Endothelial cell of umbilical vein (primary cell): ENCODE measurements around the gene MKLN1. TPM values are rescaled to one million over a fixed set of nuclear protein-coding genes. Genes with fewer than 3 reads are reported as not detected.

Source experiments
- BruUV-seq: library from RNA; stranded (reverse); fragments of 400-500 nt; replicated peaks from 2 replicates; lab custom pipeline; 2021; lab: Mats Ljungman, UMichigan
- CTCF ChIA-PET: fragments of 300-600, 350-600 bp; sonication (Branson Sonifier 250); formaldehyde crosslinking; loops from one replicate; lab custom pipeline; 2021; ENCODE audit warnings: antibody characterized with exemption, inconsistent platforms; lab: Charles Lee
- POLR2A ChIA-PET: fragments of 300-600, 350-600 bp; sonication (Branson Sonifier 250); formaldehyde crosslinking; loops from one replicate; lab custom pipeline; 2021; ENCODE audit warnings: antibody characterized with exemption, inconsistent platforms; lab: Charles Lee
- DNase-seq: peaks from one replicate; pipeline ENCODE4 v3.0.0-alpha.2; 2011; ENCODE audit warnings: low read depth, low spot score
- FAIRE-seq: peaks from 2 replicates; lab custom pipeline; 2011; peaks lifted over from hg19 to GRCh38; lab: Jason Lieb, UNC
- H2AFZ ChIP-seq: 2 replicates; pipeline ENCODE4 v1.6.0; 2012; ENCODE audit warnings: low read depth, low read length, control low read depth, inconsistent platforms
- H3K27ac ChIP-seq: 2 replicates; pipeline ENCODE4 v1.5.1; 2011; ENCODE audit warnings: low read depth, mild to moderate bottlenecking, control low read depth, low read length, moderate library complexity; ENCODE audit not compliant: insufficient read depth
- H3K27me3 ChIP-seq, 2 experiments: 2 replicates each; pipeline versions ENCODE4 v1.6.0 to v1.6.1; 2011; ENCODE audit warnings: low read length in 2 of 2, mixed read lengths in 1 of 2; ENCODE audit not compliant: control insufficient read depth in 2 of 2, insufficient read depth in 2 of 2
- H3K36me3 ChIP-seq, 2 experiments: 2 replicates in 1 of 2; 3 replicates in 1 of 2; pipeline ENCODE4 v1.5.1; 2011; ENCODE audit warnings: low read length in 2 of 2, mild to moderate bottlenecking in 1 of 2, moderate library complexity in 1 of 2; ENCODE audit not compliant: control insufficient read depth in 2 of 2, insufficient read depth in 2 of 2; ENCODE audit errors: extremely low read depth in 1 of 2
- H3K4me1 ChIP-seq: 3 replicates; pipeline ENCODE4 v1.5.1; 2011; ENCODE audit warnings: mild to moderate bottlenecking, low read length; ENCODE audit not compliant: control insufficient read depth, insufficient read depth; ENCODE audit errors: extremely low read depth
- H3K4me2 ChIP-seq: 2 replicates; pipeline ENCODE4 v1.6.1; 2011; ENCODE audit warnings: low read length, control low read depth, mixed read lengths; ENCODE audit not compliant: insufficient read depth
- H3K4me3 ChIP-seq, 3 experiments: fragments of 200-600 bp in 1 of 3; sonication (generic), shearing (Covaris generic) in 1 of 3; replicated peaks in 1 of 3; 2 replicates each; pipeline ENCODE4 v1.5.1; 2011 to 2016; ENCODE audit warnings: control low read depth in 3 of 3, low read length in 3 of 3, mild to moderate bottlenecking in 2 of 3, inconsistent platforms in 1 of 3, low read depth in 1 of 3, moderate library complexity in 1 of 3; ENCODE audit not compliant: insufficient read depth in 1 of 3
- H3K79me2 ChIP-seq: 2 replicates; pipeline ENCODE4 v1.6.0; 2012; ENCODE audit warnings: low read length, inconsistent platforms; ENCODE audit not compliant: control insufficient read depth, insufficient read depth
- H3K9ac ChIP-seq: replicated peaks from 2 replicates; pipeline ENCODE3; 2011; ENCODE audit warnings: low read length, control low read depth; ENCODE audit not compliant: insufficient read depth; ENCODE audit errors: extremely low read depth
- H3K9me1 ChIP-seq: replicated peaks from 3 replicates; pipeline ENCODE4 v1.6.0; 2011; ENCODE audit warnings: mild to moderate bottlenecking, low read length; ENCODE audit not compliant: control insufficient read depth, insufficient read depth; ENCODE audit errors: extremely low read depth
- H3K9me3 ChIP-seq: replicated peaks from 2 replicates; pipeline ENCODE4 v1.5.1; 2012; ENCODE audit warnings: low read length, inconsistent platforms; ENCODE audit not compliant: control insufficient read depth, insufficient read depth
- H4K20me1 ChIP-seq: replicated peaks from 2 replicates; pipeline ENCODE3; 2011; ENCODE audit warnings: mild to moderate bottlenecking, low read length; ENCODE audit not compliant: control insufficient read depth, insufficient read depth; ENCODE audit errors: extremely low read depth
- GATA2 ChIP-seq: IDR thresholded peaks from 2 replicates; pipeline ENCODE4 v1.7.0; 2011; ENCODE audit warnings: low read depth, mild to moderate bottlenecking, moderate library complexity, mixed read lengths, low read length; ENCODE audit not compliant: insufficient read length, insufficient read depth
- POLR2AphosphoS5 ChIP-seq: IDR thresholded peaks from 2 replicates; pipeline ENCODE4 v1.6.1; 2012; ENCODE audit warnings: low read depth, mild to moderate bottlenecking, control low read depth, low read length, moderate library complexity; ENCODE audit not compliant: insufficient read depth
- dilution Hi-C: fragments of 300-500 bp; cut with MboI; formaldehyde crosslinking; loops from one replicate; pipeline ENCODE4 v1.15.0; 2019; ENCODE audit warnings: low sequenced_read_pairs; ENCODE audit not compliant: extremely low pct_ligation_motif_present
- intact Hi-C: fragments of 100-400 bp; cut with micrococcal nuclease; formaldehyde crosslinking; loops from one replicate; pipeline ENCODE4 v1.10.0; 2022
- polyA plus RNA-seq, 4 experiments: library from polyadenylated mRNA; depleted of rRNA in 3 of 4; stranded (reverse) in 3 of 4; unstranded in 1 of 4; fragments of >200 nt; gene quantifications; 2 replicates each; pipeline versions ENCODE4 v1.2.1 to v1.2.3, GENCODE V29; 2011 to 2012; ENCODE audit warnings: missing spikeins in 1 of 4
- total RNA-seq: library from RNA; stranded (reverse); gene quantifications from 2 replicates; pipeline ENCODE4 v1.2.3, GENCODE V29; 2021
- TF ChIP-seq, protein P1 (sequence below): IDR thresholded peaks from 2 replicates; pipeline ENCODE4 v1.6.1; 2011; ENCODE audit not compliant: insufficient read depth, insufficient read length

MKLN1 gene
- total and polyA plus RNA-seq, 2 donors (not counting 3 experiments of a cell fraction or from before 2014, with no cell fraction given) = 12.2 to 32.1 TPM

DNA sequence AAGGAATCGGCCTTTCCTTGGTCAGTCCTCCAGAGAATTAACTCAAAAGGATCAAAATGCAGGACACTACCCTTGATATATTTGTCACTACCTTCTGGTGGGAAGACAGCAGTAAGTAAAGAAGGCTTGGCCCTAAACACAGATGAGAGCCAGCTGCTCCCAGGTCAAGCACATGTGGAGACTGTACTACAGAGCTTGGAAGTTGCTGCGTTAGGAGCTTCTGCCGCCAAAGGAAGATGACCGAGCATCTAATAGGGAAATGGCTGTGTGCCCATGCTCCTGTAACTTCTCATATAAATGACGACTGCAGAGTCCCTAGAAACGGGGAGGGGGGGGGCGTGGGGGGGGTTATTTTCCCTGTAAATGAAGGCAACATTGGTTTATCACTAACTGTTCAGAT, 169.8 kb downstream of the MKLN1 start:
- Histone ChIP-seq H3K4me3 (no peak overlapping the region), H3K9ac (no peak overlapping the region), H4K20me1 (no peaks in the 10 kb centered on the region), H3K9me3 (no peaks in the 10 kb centered on the region), H3K36me3 (peaks cover 2% of the 10 kb centered on the region in 2 experiments), H2AFZ (no peak overlapping the region), H3K27ac (no peak overlapping the region), H3K27me3 (no peaks in the 10 kb centered on the region), H3K4me1 (no peaks in the 10 kb centered on the region), H3K79me2 (no peaks in the 10 kb centered on the region), H3K4me2 (no peak overlapping the region), H3K9me1 (no peaks in the 10 kb centered on the region)
- dilution Hi-C loops = no loop called here
- POLR2A ChIA-PET = interaction anchor here (0.6 kb wide), 1 partner anchor 104 kb away, joined by 10 read pairs; no protein-coding TSS in a partner anchor
- intact Hi-C loops = no loop called here
- TF ChIP-seq GATA2 = no peak
- DNase-seq = no peak
- BruUV-seq = no TSS peak
- CTCF ChIA-PET = no interaction called here
- no peak for FAIRE-seq

DNA sequence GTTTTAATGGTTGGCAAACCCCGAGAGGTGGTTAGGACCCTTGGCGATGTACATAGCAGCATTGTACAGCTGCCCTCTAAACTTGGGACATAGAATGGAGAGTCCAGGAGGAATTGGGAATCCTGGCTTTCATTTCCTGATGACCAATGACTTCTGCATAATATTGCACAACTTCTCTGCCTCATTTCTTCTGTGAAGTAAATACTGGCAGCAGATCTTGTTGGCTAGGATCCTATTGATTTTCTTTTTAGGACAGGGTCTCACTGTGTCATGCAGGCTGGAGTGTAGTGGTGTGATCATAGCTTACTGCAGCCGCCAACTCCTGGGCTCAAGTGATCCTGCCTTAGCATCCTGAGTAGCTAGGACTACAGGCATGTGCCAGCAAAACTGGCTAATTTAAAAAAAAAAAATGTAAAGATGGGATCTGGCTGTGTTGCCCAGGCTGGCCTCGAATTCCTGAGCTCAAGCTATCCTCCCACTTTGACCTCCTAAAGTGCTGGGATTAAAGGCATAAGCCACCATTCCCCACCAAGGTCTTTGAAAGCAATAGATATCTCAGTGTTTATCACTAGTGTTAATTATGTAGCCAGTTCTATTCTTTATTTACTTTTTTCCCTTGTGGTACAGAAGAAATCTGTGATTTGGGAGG, 170.7 kb downstream of the MKLN1 start:
- dilution Hi-C loops (no loop called here), intact Hi-C loops (no loop called here)
- Histone ChIP-seq H4K20me1 (no peaks in the 10 kb centered on the region), H2AFZ (no peak overlapping the region), H3K27ac (no peak overlapping the region), H3K9me3 (no peaks in the 10 kb centered on the region), H3K27me3 (no peaks in the 10 kb centered on the region), H3K36me3 (peaks cover 2% of the 10 kb centered on the region in 2 experiments), H3K9me1 (no peaks in the 10 kb centered on the region), H3K4me2 (no peak overlapping the region), H3K4me1 (peaks cover 7% of the 10 kb centered on the region), H3K79me2 (no peaks in the 10 kb centered on the region), H3K4me3 (no peak overlapping the region), H3K9ac (no peak overlapping the region)
- no peak for FAIRE-seq
- TF ChIP-seq POLR2AphosphoS5 = peak; percentile 23
- TF ChIP-seq, protein P1, sequence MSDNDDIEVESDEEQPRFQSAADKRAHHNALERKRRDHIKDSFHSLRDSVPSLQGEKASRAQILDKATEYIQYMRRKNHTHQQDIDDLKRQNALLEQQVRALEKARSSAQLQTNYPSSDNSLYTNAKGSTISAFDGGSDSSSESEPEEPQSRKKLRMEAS = no peak
- POLR2A ChIA-PET = no interaction called here
- DNase-seq = no peak
- CTCF ChIA-PET = interaction anchor here (1.2 kb wide), 1 partner anchor 156 kb away, joined by 3 read pairs; no protein-coding TSS in a partner anchor
- no TSS peak for BruUV-seq
